Measurements from ENCODE around the gene UBAC2. TPM values are rescaled to one million over a fixed set of nuclear protein-coding genes. Genes with fewer than 3 reads are reported as not detected.

Gene UBAC2
- total RNA-seq, 4 donors from 2014 or later = 54.4 to 65.9 (median 59.5) TPM

DNA sequence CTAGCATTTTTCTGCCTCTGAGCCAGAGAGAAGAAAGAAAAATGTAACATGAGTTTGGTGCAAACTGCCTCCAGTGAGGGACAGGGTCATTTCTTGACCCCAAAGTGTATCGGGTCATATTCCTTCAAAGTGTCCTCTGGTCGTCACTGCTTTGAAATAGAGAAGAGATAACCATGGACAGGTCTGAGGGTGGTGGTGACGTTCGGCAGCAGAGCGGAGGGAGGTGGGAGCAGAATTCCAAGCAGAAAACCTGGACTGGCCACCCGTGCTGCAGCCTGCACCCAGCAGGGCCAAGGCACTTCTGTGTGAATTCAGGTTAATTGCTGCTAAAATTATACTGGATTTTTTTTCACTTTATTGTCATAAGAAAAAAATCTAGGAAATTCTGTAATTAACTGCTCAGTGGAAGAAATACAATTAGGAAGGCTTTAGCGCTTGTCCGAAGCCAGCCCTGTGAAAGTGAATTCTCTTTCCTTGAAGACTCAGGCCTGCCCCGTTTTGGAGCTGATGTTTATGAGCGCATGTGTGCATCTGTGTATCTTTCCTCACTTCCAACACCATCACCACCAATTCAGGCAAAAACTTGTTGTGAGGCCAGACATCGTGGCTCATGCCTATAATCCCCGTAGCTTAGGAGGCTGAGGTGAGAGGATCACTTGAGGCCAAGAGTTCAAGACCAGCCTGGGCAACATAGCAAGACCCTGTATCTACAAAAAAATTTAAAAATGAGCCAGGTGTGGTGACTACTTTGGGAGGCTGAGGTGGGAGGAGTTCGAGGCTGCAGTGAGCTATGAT, 37.9 kb upstream of the UBAC2 start:
- H3K27me3 ChIP-seq = no peaks in the 10 kb centered on the region
- TF ChIP-seq POLR2A (IDR thresholded peaks at IDR 0.05) = no peak
- H3K27ac ChIP-seq = no peak overlapping the region
- H3K9me3 ChIP-seq = no peaks in the 10 kb centered on the region
- H3K36me3 ChIP-seq = no peaks in the 10 kb centered on the region
- H3K4me3 ChIP-seq = no peak overlapping the region
- intact Hi-C loops (cut with DNase I; ENCODE audit: low total_unique reads) = no loop called here
- no peak for DNase-seq
- no peaks in the 10 kb centered on the region for H3K4me1 ChIP-seq

GRCh38 chr13:99164226-99164625, 36.4 kb upstream of the UBAC2 start:
- intact Hi-C loops (cut with DNase I; ENCODE audit: low total_unique reads) = no loop called here
- no peak for TF ChIP-seq POLR2A (IDR thresholded peaks at IDR 0.05)
- TF ChIP-seq CTCF (IDR thresholded peaks at IDR 0.05) = no peak
- Histone ChIP-seq H3K27me3 (no peaks in the 10 kb centered on the region), H3K4me3 (no peak overlapping the region), H3K9me3 (no peaks in the 10 kb centered on the region), H3K36me3 (no peaks in the 10 kb centered on the region), H3K27ac (no peak overlapping the region), H3K4me1 (no peaks in the 10 kb centered on the region)
- DNase-seq = no peak

- intact Hi-C loops (cut with DNase I; ENCODE audit: low total_unique reads) = no loop called here
- TF ChIP-seq CTCF (IDR thresholded peaks at IDR 0.05) (no peak), POLR2A (IDR thresholded peaks at IDR 0.05) (no peak)
- no peaks in the 10 kb centered on the region for H3K27me3 ChIP-seq
- H3K36me3 ChIP-seq = no peaks in the 10 kb centered on the region
- no peak overlapping the region for H3K27ac ChIP-seq
- no peaks in the 10 kb centered on the region for H3K9me3 ChIP-seq
- H3K4me3 ChIP-seq = no peak overlapping the region
- no peak for DNase-seq
- no peaks in the 10 kb centered on the region for H3K4me1 ChIP-seq
Observed at GRCh38 chr13:99165753-99166587, 34.7 kb upstream of the UBAC2 start.

DNA sequence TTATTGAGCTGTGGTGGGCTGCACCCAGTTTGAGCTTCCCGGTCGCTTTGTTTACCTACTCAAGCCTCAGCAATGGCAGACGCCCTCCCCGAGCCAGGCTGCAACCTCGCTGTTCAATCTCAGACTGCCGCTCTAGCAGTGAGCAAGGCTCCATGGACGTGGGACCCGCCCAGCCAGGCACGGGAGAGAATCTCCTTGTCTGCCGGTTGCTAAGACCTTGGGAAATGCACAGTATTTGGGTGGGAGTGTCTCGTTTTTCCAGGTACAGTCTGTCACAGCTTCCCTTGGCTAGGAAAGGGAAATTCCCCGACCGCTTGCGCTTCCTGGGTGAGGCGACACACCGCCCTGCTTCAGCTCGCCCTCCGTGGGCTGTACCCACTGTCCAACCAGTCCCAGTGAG, 27.7 kb upstream of the UBAC2 start:
- intact Hi-C loops (cut with DNase I; ENCODE audit: low total_unique reads) = no loop called here
- H3K9me3 ChIP-seq = no peaks in the 10 kb centered on the region
- TF ChIP-seq CTCF (IDR thresholded peaks at IDR 0.05) = no peak
- TF ChIP-seq POLR2A (IDR thresholded peaks at IDR 0.05) = no peak
- no peaks in the 10 kb centered on the region for H3K27me3 ChIP-seq
- H3K4me3 ChIP-seq = no peak overlapping the region
- DNase-seq = no peak
- H3K4me1 ChIP-seq = no peaks in the 10 kb centered on the region
- H3K36me3 ChIP-seq = no peaks in the 10 kb centered on the region
- no peak overlapping the region for H3K27ac ChIP-seq

DNA sequence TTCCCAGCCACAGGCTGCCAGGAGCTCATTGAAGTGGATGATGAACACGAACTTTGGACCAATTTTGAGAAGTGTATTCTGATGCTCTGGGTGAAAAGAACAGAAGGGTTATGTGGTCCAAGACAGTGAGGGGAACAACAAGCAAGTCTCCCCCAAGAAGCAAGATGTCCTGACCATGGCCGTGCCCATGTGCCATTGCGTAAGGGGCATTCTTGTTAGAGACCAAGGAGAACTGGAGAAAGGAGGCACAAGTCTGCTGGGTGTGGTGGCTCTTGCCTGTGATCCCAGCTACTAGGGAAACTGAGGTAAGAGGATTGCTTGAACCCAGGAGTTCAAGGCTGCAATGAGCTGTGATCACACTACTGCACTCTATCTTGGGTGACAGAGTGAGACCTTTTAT, 27.0 kb upstream of the UBAC2 start:
- intact Hi-C loops (cut with DNase I; ENCODE audit: low total_unique reads) = no loop called here
- DNase-seq = no peak

More for the DNA sequence above, 27.0 kb upstream of the UBAC2 start:
- Histone ChIP-seq H3K9me3 (no peaks in the 10 kb centered on the region), H3K27me3 (no peaks in the 10 kb centered on the region), H3K36me3 (no peaks in the 10 kb centered on the region), H3K27ac (no peak overlapping the region), H3K4me1 (no peaks in the 10 kb centered on the region), H3K4me3 (no peak overlapping the region)
- no peak for TF ChIP-seq POLR2A (IDR thresholded peaks at IDR 0.05)
- no peak for TF ChIP-seq CTCF (IDR thresholded peaks at IDR 0.05)

Measured in uterus (tissue), 4 donors.